ACC112 (cell line): Measurements from ENCODE around the gene TNIK.
"Not testable (repeated sequence)": the region's sequence is repeated elsewhere in the genome, so short reads cannot be mapped to it uniquely, and the experiment has no call there.

Experiments used
- H2AFZ ChIP-seq: fragments of 200-600 bp; sonication (generic); one replicate; pipeline ENCODE4 v1.6.0; 2017; ENCODE audit warnings: antibody characterized with exemption, low read length; ENCODE audit not compliant: unreplicated experiment
- H3K27ac ChIP-seq: fragments of 200-600 bp; sonication (generic); 2 replicates; pipeline ENCODE4 v1.5.1; 2014; ENCODE audit warnings: low read depth, mild to moderate bottlenecking, antibody characterized with exemption, low read length, moderate library complexity
- H3K27me3 ChIP-seq: fragments of 200-600 bp; sonication (generic); 2 replicates; pipeline ENCODE4 v1.6.1; 2014; ENCODE audit warnings: mild to moderate bottlenecking, antibody characterized with exemption, low read length, moderate library complexity, mixed read lengths; ENCODE audit not compliant: insufficient read depth
- H3K36me3 ChIP-seq: fragments of 200-600 bp; sonication (generic); 2 replicates; pipeline ENCODE4 v1.6.1; 2016; ENCODE audit warnings: mild to moderate bottlenecking, antibody characterized with exemption, low read length, moderate library complexity, mixed read lengths; ENCODE audit not compliant: insufficient read depth
- H3K4me1 ChIP-seq: fragments of 200-600 bp; sonication (generic); one replicate; pipeline ENCODE4 v1.6.1; 2016; ENCODE audit warnings: low read length, mixed read lengths; ENCODE audit not compliant: insufficient read depth, unreplicated experiment, control insufficient read depth
- H3K4me3 ChIP-seq: fragments of 200-600 bp; sonication (generic); 2 replicates; pipeline ENCODE4 v1.5.1; 2014; ENCODE audit warnings: mild to moderate bottlenecking, low read depth, low read length
- H3K79me2 ChIP-seq: fragments of 200-600 bp; sonication (generic); one replicate; pipeline ENCODE4 v1.6.0; 2016; ENCODE audit warnings: low read length; ENCODE audit not compliant: control insufficient read depth, unreplicated experiment, insufficient read depth

TNIK gene

DNA sequence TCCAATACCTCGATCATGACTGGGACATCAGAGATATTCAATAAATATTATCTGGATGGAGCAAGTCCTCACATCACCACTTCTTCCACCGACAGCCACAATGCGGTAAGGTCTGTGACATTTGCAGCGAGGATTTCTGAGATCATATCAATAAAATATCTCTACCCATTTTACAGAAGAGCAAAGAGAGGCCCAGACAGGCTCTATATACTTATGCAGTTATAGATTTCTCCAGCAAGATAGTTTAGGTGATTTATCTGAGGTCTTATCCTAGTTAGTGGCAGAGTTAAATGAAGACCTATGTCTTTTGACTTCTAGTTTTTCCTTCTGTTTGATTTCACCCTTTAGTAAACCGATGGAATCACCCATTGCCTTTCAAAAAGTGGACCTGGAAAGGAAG is 81.6 kb downstream of the TNIK start:
- H3K27ac ChIP-seq = no peak overlapping the region
- peaks cover 38% of the 10 kb centered on the region for H3K4me1 ChIP-seq
- H2AFZ ChIP-seq = no peak overlapping the region
- H3K27me3 ChIP-seq = no peaks in the 10 kb centered on the region
- H3K4me3 ChIP-seq = no peak overlapping the region
- H3K79me2 ChIP-seq = no peaks in the 10 kb centered on the region
- no peaks in the 10 kb centered on the region for H3K36me3 ChIP-seq

DNA sequence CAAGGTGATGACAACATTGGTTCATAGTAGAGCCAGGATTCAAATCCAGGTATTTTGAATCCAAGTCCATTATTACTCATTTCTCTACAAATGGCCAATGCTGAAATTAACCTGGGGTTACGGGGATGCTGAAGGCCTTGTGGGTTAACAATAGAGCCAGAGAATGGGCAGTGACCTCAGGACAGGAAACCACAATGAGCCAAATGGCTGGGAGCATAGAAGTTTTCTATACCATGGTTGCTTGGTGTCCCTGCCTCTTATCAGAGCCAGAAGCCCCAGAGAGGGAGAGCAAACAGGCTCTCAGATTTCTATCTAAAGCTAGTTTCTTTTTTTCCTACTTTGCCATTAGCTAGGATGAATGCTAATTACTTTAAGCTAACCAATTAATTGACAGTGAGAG is 82.3 kb downstream of the TNIK start:
- no peak overlapping the region for H3K4me3 ChIP-seq
- H3K4me1 ChIP-seq = peaks cover 38% of the 10 kb centered on the region
- no peak overlapping the region for H2AFZ ChIP-seq
- H3K27me3 ChIP-seq = no peaks in the 10 kb centered on the region
- no peaks in the 10 kb centered on the region for H3K79me2 ChIP-seq
- H3K27ac ChIP-seq = no peak overlapping the region
- no peaks in the 10 kb centered on the region for H3K36me3 ChIP-seq

DNA sequence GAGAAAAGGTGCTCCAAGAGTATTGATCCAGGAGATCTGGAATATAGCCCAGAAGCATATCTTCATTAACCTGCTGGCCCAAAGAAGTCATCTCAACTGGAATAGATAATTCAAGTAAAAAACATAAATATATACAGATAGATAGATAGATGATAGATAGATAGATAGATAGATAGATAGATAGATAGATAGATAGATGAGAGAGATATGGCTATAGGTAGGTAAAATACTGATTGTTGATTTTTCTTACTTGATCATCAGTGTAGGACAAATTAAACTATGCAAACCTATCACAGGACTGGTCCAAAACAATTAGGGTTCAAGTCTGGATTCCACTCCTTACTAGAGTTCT is 83.6 kb downstream of the TNIK start:
- Histone ChIP-seq H3K79me2 (no peaks in the 10 kb centered on the region), H3K4me1 (peaks cover 44% of the 10 kb centered on the region), H3K27me3 (no peaks in the 10 kb centered on the region), H3K36me3 (no peaks in the 10 kb centered on the region), H3K27ac (no peak overlapping the region), H2AFZ (no peak overlapping the region), H3K4me3 (no peak overlapping the region)

DNA sequence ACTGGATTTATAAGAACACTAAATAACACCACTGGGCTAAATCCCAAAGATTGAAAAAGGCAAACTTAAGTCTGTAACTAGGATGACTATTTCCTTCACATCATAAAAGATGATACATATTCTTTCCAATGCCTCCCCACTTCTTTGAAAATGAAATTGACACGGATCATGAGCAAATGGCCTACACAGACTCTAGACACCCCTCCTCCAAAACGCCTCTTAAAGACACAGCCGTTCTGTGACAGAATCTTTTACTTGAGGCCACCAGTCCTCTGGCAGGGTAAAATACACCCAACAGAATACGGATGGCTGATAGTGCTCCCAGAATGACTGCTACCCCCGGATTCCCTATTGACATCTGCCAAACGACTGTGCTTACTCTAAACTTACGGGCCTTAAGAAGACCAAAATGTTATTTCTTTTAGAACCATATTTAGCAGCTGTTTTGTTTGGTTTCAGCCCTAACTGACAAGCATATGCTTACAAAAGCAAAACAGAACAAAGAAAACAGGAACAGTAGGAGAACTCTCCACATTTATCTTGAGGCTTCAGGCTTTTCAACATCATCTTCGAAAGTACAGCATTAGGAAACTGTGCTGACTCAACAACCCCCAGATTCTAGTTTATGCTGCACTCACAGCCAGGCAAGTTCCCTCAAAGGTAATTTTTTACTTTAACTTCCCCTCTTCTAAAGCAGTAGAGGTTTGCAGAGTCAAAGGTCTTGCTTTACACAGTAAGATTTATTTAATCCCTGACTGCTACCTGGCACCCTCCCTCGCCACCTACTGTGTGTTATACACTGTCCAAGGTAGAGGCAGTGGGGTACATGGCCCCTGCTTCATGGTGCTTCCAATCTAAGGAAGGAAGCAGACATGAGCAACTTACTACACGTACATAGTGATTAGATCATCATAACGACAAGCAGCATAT is 84.3 kb downstream of the TNIK start:
- Histone ChIP-seq H2AFZ (no peak overlapping the region), H3K27me3 (no peaks in the 10 kb centered on the region), H3K36me3 (no peaks in the 10 kb centered on the region), H3K4me1 (peaks cover 44% of the 10 kb centered on the region), H3K27ac (peak overlapping the region; percentile 71), H3K4me3 (no peak overlapping the region), H3K79me2 (no peaks in the 10 kb centered on the region)

DNA sequence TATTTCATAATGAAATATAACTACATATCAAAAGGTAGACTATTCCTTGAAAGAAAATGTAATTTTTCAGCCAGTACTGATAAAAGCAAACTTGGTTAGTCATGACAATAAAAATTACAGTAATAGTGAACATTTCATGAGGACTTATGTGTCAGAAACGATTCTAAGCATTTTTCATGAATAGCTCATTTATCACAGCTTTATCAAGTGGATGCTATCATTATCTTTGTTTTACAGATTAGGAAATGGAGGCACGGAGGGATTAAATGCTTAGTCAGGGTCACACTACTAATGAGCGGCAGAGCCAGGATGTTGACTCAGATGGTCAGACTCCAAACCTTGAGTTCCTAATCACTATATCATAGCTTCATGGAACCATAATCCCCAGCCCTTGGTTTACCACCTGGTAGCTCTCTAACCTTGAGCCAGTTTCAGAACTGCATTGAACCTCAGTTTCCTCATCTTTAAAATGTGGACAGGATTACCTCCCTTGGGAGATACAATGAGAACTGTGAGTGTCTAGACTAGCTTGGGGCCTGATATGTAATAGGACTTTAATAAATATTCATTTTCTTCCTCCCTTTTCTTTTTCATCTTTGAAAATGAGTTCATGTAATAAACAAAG is 85.4 kb downstream of the TNIK start:
- no peaks in the 10 kb centered on the region for H3K36me3 ChIP-seq
- peaks cover 44% of the 10 kb centered on the region for H3K4me1 ChIP-seq
- H3K79me2 ChIP-seq = no peaks in the 10 kb centered on the region
- H3K4me3 ChIP-seq = no peak overlapping the region; the same call in 1 of the 2 replicates
- no peaks in the 10 kb centered on the region for H3K27me3 ChIP-seq
- H2AFZ ChIP-seq = peak overlapping the region; percentile 28
- H3K27ac ChIP-seq = peak overlapping the region; percentile 71

DNA sequence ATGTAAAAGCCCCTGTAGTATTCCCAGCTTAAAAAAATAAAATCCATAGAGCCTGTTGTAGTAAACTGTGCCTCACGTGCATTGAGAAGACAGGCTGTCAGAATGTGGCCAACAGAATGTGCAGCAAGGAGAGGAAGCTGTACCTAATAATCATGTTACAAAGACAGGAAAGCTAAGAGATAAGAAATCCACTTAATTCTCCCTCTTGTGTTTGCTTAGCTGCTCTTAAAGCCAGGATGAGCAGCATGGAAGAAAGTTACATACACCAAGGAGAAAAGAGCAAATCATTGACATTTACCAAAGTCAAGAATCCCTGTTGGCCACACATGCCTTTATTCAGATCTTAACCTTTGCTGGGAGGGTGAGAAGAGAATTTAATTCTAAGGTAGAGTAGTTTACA is 85.9 kb downstream of the TNIK start:
- peak overlapping the region; percentile 28 for H2AFZ ChIP-seq
- H3K4me1 ChIP-seq = peaks cover 41% of the 10 kb centered on the region
- H3K36me3 ChIP-seq = no peaks in the 10 kb centered on the region
- H3K79me2 ChIP-seq = no peaks in the 10 kb centered on the region
- H3K27me3 ChIP-seq = no peaks in the 10 kb centered on the region
- peak overlapping the region; percentile 71 for H3K27ac ChIP-seq
- no peak overlapping the region for H3K4me3 ChIP-seq

DNA sequence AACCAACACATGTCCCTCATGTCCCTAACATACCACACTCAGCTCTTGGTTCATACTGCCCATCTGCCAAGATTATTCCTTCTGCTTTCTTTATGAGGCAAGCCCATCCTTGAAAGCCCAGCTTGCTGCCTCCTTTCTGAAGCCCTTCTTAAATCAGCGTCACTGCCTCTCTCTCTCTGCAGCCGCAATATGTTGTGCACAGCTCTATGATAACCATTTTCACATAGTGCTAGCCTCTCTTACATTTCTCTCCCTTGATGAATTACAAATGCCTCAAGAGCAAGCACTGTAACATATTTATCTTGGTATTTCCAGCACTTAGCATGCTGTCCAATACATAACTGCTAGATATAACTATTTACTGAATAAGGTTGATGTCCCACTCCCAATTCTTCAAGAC is 86.5 kb downstream of the TNIK start:
- Histone ChIP-seq H2AFZ (no peak overlapping the region), H3K4me1 (peaks cover 39% of the 10 kb centered on the region), H3K27ac (peak overlapping the region; percentile 71), H3K27me3 (no peaks in the 10 kb centered on the region), H3K4me3 (no peak overlapping the region), H3K79me2 (no peaks in the 10 kb centered on the region), H3K36me3 (no peaks in the 10 kb centered on the region)

DNA sequence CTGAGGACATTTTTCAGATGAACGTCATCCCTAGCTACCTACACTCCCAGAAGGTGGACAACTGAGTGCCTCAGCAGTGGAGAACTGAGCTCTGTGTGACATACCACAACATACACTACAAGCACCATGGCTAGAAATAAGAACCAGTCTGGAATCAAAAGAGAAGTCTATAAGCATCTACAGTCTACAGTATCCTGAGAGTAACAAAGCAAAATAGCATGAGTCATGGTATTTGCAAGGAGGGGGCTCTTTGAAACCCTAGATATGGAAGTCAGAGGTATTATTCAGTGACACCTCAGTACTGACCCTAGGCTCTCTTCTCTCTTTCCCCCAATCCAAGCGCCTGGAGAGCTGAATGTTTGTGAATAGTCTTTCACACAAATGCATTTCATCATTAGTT is 87.5 kb downstream of the TNIK start:
- no peak overlapping the region for H2AFZ ChIP-seq
- H3K27me3 ChIP-seq = no peaks in the 10 kb centered on the region
- H3K4me1 ChIP-seq = peaks cover 39% of the 10 kb centered on the region
- H3K4me3 ChIP-seq = no peak overlapping the region
- H3K79me2 ChIP-seq = no peaks in the 10 kb centered on the region
- H3K36me3 ChIP-seq = no peaks in the 10 kb centered on the region
- no peak overlapping the region for H3K27ac ChIP-seq

DNA sequence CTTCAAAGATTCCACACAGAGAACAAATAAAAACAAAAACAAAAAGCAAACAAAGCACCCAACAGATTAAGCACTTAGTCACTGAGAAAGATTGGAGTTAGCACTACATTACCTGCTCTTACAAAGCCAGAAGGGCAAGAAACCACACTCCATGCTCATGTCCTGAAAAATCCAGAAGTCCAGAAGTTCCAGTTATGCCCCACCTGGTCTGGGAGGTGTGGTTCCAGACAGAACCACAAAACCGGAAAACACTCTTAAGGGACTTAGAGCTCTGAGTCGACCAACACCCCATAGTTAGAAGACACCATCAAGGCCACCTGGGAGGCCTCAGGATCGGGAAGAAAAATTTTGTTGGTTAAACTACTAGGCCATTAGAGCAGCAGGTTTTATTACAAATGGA is 88.9 kb downstream of the TNIK start:
- no peak overlapping the region for H3K27ac ChIP-seq

DNA sequence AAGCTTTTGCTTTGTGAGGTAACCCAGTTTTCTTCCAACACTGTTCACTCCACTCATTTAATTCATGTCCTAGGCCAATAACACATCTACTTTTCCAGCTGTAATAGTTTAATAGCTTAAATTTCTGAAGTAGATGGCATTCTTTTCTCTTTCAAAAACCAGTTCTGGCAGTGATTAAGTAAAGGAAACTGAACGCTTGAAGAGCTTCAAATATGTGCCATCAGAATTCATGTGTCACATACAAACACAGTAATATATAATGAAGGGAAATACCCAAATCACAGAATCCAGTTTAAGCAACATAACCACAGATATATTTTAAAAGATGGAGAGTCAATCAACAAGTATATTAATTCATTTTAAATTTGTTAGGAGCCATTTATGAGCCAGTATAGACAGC is 91.0 kb downstream of the TNIK start:
- no peaks in the 10 kb centered on the region for H3K79me2 ChIP-seq
- peaks cover 19% of the 10 kb centered on the region for H3K4me1 ChIP-seq
- H2AFZ ChIP-seq = no peak overlapping the region
- no peak overlapping the region for H3K4me3 ChIP-seq
- no peaks in the 10 kb centered on the region for H3K36me3 ChIP-seq
- no peak overlapping the region for H3K27ac ChIP-seq
- no peaks in the 10 kb centered on the region for H3K27me3 ChIP-seq

More for the DNA sequence above, 88.9 kb downstream of the TNIK start:
- Histone ChIP-seq H3K27me3 (no peaks in the 10 kb centered on the region), H3K36me3 (no peaks in the 10 kb centered on the region), H3K4me3 (no peak overlapping the region), H3K4me1 (peaks cover 39% of the 10 kb centered on the region), H3K79me2 (no peaks in the 10 kb centered on the region), H2AFZ (no peak overlapping the region)

DNA sequence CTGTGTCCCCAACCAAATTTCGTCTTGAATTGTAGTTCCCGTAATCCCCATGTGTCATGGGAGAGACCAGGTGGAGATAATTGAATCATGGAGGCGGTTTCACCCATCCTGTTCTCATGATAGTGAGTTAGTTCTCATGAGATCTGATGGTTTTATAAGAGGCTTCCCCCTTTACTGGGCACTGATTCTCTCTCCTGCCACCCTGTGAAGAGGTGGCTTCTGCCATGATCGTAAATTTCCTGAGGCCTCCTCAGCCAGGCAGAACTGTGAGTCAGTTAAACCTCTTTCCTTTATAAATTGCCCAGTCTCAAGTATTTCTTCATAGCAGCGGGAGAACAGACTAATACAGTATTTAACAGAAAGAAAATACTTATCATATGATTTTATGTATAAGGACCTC is 93.5 kb downstream of the TNIK start:
- not testable (repeated sequence) for H3K79me2 ChIP-seq, H3K27ac ChIP-seq, H2AFZ ChIP-seq, H3K4me3 ChIP-seq, H3K27me3 ChIP-seq, H3K36me3 ChIP-seq, H3K4me1 ChIP-seq
